ENCODE measurements around the gene TRPV6. TPM values are rescaled to one million over a fixed set of nuclear protein-coding genes. Genes with fewer than 3 reads are reported as not detected.

TRPV6 gene
- total RNA-seq, 1 experiment from 2014 or later: 1.7 TPM

DNA sequence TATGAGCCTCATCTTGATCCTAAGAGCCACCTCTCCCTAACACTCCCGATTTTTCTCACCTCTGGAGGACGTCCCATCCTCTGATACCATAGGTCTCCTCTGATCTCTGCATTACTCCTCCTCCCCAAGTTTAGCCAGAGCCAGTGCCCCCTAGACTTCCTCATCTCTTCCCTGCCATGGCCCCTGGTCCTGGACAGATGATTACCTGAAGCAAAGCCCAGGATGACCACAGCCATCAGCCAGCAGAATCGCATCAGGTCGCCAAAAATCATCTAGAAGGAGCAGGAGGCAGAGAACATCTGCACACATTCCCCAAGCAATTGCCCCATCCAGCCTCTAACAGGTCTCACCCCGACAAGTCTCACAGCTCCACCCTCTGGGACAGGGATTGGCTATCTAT is 11.7 kb downstream of the TRPV6 start:
- Histone ChIP-seq H3K4me3 (replicated peaks in 1 of 2; ENCODE audit: low read depth in 1 of 2, low read length in 2 of 2) (no peak overlapping the region), H3K4me1 (ENCODE audit: control insufficient read depth in 1 of 2, insufficient read depth in 2 of 2, low read length in 2 of 2) (no peaks in the 10 kb centered on the region), H3K9ac (ENCODE audit: low read length) (no peak overlapping the region), H2AFZ (ENCODE audit: low read depth, low read length, poor library complexity, severe bottlenecking) (no peak overlapping the region), H3K4me2 (ENCODE audit: low read length) (no peak overlapping the region), H3K27ac (ENCODE audit: low read depth, low read length) (no peak overlapping the region), H4K20me1 (ENCODE audit: insufficient read depth) (no peaks in the 10 kb centered on the region), H3K9me2 (ENCODE audit: insufficient read depth) (no peaks in the 10 kb centered on the region), H3K36me3 (ENCODE audit: control insufficient read depth in 1 of 2, insufficient read depth in 2 of 2, low read length in 2 of 2) (no peaks in the 10 kb centered on the region), H3K9me3 (ENCODE audit: control insufficient read depth in 1 of 2, insufficient read depth in 1 of 2, low read depth in 1 of 2, low read length in 2 of 2) (no peaks in the 10 kb centered on the region), H3K27me3 (ENCODE audit: insufficient read depth, low read length) (no peaks in the 10 kb centered on the region), H3K79me2 (ENCODE audit: insufficient read depth, low read length) (no peaks in the 10 kb centered on the region)
- DNase-seq (ENCODE audit: low read depth, low spot score) (no peak), ATAC-seq (no peak)
- ChIA-PET RAD21 (ENCODE audit: low non-redundant PET in 1 of 2, low total read pairs in 2 of 2, uncharacterized antibody in 2 of 2, unreplicated experiment in 2 of 2) (interaction anchor here (1.0 to 1.1 kb wide), 2 partner anchors 87 kb away, joined by 5 read pairs; no protein-coding TSS in a partner anchor), CTCF (interaction anchor here (0.8 to 2.9 kb wide), 14 partner anchors 11 to 377 kb away, joined by 3 to 39 read pairs (median 5); partner anchors contain the start of gene TRPV6), POLR2A (no interaction called here)
- TF ChIP-seq EZH2 (IDR thresholded peaks at IDR 0.05): no peak
- no peak for TF ChIP-seq FOSL1 (IDR thresholded peaks at IDR 0.05; ENCODE audit: low read depth)
- no peak for TF ChIP-seq EGR1 (IDR thresholded peaks at IDR 0.05; ENCODE audit: low read depth)
- TF ChIP-seq YY1 (IDR thresholded peaks at IDR 0.05; ENCODE audit: extremely low read depth, insufficient replicate concordance, low read depth, low read length): no peak
- no peak for TF ChIP-seq CBX3 (IDR thresholded peaks at IDR 0.05; ENCODE audit: low read depth)
- TF ChIP-seq, protein P1, sequence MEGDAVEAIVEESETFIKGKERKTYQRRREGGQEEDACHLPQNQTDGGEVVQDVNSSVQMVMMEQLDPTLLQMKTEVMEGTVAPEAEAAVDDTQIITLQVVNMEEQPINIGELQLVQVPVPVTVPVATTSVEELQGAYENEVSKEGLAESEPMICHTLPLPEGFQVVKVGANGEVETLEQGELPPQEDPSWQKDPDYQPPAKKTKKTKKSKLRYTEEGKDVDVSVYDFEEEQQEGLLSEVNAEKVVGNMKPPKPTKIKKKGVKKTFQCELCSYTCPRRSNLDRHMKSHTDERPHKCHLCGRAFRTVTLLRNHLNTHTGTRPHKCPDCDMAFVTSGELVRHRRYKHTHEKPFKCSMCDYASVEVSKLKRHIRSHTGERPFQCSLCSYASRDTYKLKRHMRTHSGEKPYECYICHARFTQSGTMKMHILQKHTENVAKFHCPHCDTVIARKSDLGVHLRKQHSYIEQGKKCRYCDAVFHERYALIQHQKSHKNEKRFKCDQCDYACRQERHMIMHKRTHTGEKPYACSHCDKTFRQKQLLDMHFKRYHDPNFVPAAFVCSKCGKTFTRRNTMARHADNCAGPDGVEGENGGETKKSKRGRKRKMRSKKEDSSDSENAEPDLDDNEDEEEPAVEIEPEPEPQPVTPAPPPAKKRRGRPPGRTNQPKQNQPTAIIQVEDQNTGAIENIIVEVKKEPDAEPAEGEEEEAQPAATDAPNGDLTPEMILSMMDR (IDR thresholded peaks at IDR 0.05 in 2 of 3, conservative IDR thresholded peaks at IDR 0.05 in 1 of 3; ENCODE audit: borderline replicate concordance in 1 of 3, insufficient read depth in 1 of 3, low read depth in 2 of 3, low read length in 2 of 3): no peak
- no peak for TF ChIP-seq JUND (IDR thresholded peaks at IDR 0.05)
- no peak for TF ChIP-seq SP1 (IDR thresholded peaks at IDR 0.05; ENCODE audit: low read depth)
- TF ChIP-seq, protein P2, sequence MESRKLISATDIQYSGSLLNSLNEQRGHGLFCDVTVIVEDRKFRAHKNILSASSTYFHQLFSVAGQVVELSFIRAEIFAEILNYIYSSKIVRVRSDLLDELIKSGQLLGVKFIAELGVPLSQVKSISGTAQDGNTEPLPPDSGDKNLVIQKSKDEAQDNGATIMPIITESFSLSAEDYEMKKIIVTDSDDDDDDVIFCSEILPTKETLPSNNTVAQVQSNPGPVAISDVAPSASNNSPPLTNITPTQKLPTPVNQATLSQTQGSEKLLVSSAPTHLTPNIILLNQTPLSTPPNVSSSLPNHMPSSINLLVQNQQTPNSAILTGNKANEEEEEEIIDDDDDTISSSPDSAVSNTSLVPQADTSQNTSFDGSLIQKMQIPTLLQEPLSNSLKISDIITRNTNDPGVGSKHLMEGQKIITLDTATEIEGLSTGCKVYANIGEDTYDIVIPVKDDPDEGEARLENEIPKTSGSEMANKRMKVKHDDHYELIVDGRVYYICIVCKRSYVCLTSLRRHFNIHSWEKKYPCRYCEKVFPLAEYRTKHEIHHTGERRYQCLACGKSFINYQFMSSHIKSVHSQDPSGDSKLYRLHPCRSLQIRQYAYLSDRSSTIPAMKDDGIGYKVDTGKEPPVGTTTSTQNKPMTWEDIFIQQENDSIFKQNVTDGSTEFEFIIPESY (IDR thresholded peaks at IDR 0.05; ENCODE audit: extremely low read depth, insufficient replicate concordance, low read length): no peak
- no peak for TF ChIP-seq SIN3A (IDR thresholded peaks at IDR 0.05; ENCODE audit: low read depth)
- TF ChIP-seq ZFX (IDR thresholded peaks at IDR 0.05): no peak
- TF ChIP-seq POLR2AphosphoS5 (IDR thresholded peaks at IDR 0.05; ENCODE audit: low read depth, low read length): no peak
- TF ChIP-seq SRF (IDR thresholded peaks at IDR 0.05; ENCODE audit: low read depth): no peak
- TF ChIP-seq ZNF274 (IDR thresholded peaks at IDR 0.05; ENCODE audit: low read depth, low read length): no peak
- no peak for TF ChIP-seq ELF1 (IDR thresholded peaks at IDR 0.05; ENCODE audit: borderline replicate concordance, low read depth)
- TF ChIP-seq RAD21 (IDR thresholded peaks at IDR 0.05; ENCODE audit: low read depth): no peak
- no peak for TF ChIP-seq EZH2phosphoT487 (IDR thresholded peaks at IDR 0.05; ENCODE audit: borderline replicate concordance)
- TF ChIP-seq, protein P3, sequence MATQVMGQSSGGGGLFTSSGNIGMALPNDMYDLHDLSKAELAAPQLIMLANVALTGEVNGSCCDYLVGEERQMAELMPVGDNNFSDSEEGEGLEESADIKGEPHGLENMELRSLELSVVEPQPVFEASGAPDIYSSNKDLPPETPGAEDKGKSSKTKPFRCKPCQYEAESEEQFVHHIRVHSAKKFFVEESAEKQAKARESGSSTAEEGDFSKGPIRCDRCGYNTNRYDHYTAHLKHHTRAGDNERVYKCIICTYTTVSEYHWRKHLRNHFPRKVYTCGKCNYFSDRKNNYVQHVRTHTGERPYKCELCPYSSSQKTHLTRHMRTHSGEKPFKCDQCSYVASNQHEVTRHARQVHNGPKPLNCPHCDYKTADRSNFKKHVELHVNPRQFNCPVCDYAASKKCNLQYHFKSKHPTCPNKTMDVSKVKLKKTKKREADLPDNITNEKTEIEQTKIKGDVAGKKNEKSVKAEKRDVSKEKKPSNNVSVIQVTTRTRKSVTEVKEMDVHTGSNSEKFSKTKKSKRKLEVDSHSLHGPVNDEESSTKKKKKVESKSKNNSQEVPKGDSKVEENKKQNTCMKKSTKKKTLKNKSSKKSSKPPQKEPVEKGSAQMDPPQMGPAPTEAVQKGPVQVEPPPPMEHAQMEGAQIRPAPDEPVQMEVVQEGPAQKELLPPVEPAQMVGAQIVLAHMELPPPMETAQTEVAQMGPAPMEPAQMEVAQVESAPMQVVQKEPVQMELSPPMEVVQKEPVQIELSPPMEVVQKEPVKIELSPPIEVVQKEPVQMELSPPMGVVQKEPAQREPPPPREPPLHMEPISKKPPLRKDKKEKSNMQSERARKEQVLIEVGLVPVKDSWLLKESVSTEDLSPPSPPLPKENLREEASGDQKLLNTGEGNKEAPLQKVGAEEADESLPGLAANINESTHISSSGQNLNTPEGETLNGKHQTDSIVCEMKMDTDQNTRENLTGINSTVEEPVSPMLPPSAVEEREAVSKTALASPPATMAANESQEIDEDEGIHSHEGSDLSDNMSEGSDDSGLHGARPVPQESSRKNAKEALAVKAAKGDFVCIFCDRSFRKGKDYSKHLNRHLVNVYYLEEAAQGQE (IDR thresholded peaks at IDR 0.05; ENCODE audit: low read depth): no peak
- TF ChIP-seq, protein P4, sequence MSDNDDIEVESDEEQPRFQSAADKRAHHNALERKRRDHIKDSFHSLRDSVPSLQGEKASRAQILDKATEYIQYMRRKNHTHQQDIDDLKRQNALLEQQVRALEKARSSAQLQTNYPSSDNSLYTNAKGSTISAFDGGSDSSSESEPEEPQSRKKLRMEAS (IDR thresholded peaks at IDR 0.05): no peak
- no TSS peak for BruUV-seq (replicated peaks)
- intact Hi-C loops (cut with micrococcal nuclease): loop anchor here (2.0 kb wide), 1 partner anchor 129 kb away; no protein-coding TSS in a partner anchor
